H1 (cell line): ENCODE results near the gene NR2C2AP. TPM values are rescaled to one million over a fixed set of nuclear protein-coding genes. Genes with fewer than 3 reads are reported as not detected.

Experiments used
- KDM5A ChIP-seq: fragments of 200-600 bp; IDR thresholded peaks from 2 replicates; pipeline ENCODE4 v1.7.1; 2012; ENCODE audit warnings: mild to moderate bottlenecking, low read length, inconsistent platforms, mixed read lengths
- RAD21 ChIP-seq, 2 experiments: IDR thresholded peaks in 1 of 2; conservative IDR thresholded peaks in 1 of 2; 2 replicates each; pipeline ENCODE4 v1.6.1; 2011; ENCODE audit warnings: low read depth in 2 of 2, low read length in 2 of 2, improper control_type of control experiment in 1 of 2, inconsistent platforms in 1 of 2, mild to moderate bottlenecking in 1 of 2, moderate library complexity in 1 of 2
- SAP30 ChIP-seq: fragments of 300-600 bp; sonication (generic); IDR thresholded peaks from 2 replicates; pipeline ENCODE4 v1.7.1; 2012; ENCODE audit warnings: low read length, moderate library complexity, mild to moderate bottlenecking, inconsistent platforms; ENCODE audit not compliant: insufficient read depth, insufficient replicate concordance
- TEAD4 ChIP-seq: IDR thresholded peaks from 2 replicates; pipeline ENCODE4 v1.6.1; 2012; ENCODE audit warnings: low read depth, low read length, inconsistent platforms, mixed read lengths
- YY1 ChIP-seq: IDR thresholded peaks from 2 replicates; pipeline ENCODE4 v1.6.1; 2011; ENCODE audit warnings: low read depth, mild to moderate bottlenecking, low read length
- polyA plus RNA-seq, 7 experiments: library from polyadenylated mRNA; depleted of rRNA in 3 of 7; stranded (reverse) in 5 of 7; unstranded in 2 of 7; fragments of >200 nt in 5 of 7; fragments of 200-250 nt in 2 of 7; gene quantifications; 1 replicate in 5 of 7; 2 replicates in 1 of 7; 4 replicates in 1 of 7; pipeline versions ENCODE4 v1.2.1 to v1.2.3, GENCODE V29; 2011 to 2013; ENCODE audit warnings: missing spikeins in 2 of 7, mixed read lengths in 2 of 7
- total RNA-seq: library from RNA; stranded (reverse); fragmentation: NEBNext Ultra II Directional; extraction: Animal tissue kit (Norgen Biotek cat#: 25700); gene quantifications from 2 replicates; pipeline ENCODE4 v1.2.1, GENCODE V29; 2021
- TF ChIP-seq, protein P1 (sequence below): IDR thresholded peaks from 2 replicates; pipeline ENCODE4 v1.6.1; 2012; ENCODE audit warnings: low read length, inconsistent platforms
- TF ChIP-seq, protein P2 (sequence below): IDR thresholded peaks from 2 replicates; pipeline ENCODE4 v1.6.1; 2011; ENCODE audit warnings: low read depth, mild to moderate bottlenecking, low read length; ENCODE audit not compliant: insufficient read depth

NR2C2AP gene
- total and polyA plus RNA-seq, 2 of the 8 experiments (the other 6 are each of a cell fraction or from before 2014, with no cell fraction given) = 16.4 to 20.5 TPM

DNA sequence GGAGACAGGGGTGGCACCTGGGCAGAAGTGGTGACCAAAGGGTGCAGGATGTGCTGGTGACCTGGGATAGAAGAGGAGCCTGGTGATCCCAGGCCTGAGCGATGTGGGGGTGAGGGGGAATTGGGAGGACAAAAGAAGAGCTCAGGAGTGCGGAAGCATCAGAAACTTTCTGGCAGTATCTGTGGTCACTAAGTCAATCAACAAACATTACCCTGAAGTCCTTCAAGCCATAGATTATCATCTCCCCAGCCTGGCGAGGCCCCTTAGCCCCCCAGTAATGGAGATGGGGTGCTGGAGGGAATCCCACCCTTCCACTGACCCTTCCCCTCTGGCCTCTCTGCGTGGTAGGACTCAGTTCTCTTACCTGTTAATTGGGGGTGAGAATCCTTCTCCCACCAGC lies 43.7 kb downstream of the NR2C2AP start (continued):
- TF ChIP-seq YY1 = no peak
- no peak for TF ChIP-seq KDM5A
- TF ChIP-seq SAP30 = no peak
- TF ChIP-seq TEAD4 = no peak
- TF ChIP-seq RAD21 (IDR thresholded peaks at IDR 0.05 in 1 of 2, conservative IDR thresholded peaks at IDR 0.05 in 1 of 2; ENCODE audit: low read depth in 2 of 2, low read length in 2 of 2) = no peak
- TF ChIP-seq, protein P1, sequence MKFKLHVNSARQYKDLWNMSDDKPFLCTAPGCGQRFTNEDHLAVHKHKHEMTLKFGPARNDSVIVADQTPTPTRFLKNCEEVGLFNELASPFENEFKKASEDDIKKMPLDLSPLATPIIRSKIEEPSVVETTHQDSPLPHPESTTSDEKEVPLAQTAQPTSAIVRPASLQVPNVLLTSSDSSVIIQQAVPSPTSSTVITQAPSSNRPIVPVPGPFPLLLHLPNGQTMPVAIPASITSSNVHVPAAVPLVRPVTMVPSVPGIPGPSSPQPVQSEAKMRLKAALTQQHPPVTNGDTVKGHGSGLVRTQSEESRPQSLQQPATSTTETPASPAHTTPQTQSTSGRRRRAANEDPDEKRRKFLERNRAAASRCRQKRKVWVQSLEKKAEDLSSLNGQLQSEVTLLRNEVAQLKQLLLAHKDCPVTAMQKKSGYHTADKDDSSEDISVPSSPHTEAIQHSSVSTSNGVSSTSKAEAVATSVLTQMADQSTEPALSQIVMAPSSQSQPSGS = no peak
- TF ChIP-seq, protein P2, sequence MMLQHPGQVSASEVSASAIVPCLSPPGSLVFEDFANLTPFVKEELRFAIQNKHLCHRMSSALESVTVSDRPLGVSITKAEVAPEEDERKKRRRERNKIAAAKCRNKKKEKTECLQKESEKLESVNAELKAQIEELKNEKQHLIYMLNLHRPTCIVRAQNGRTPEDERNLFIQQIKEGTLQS = no peak
- TF ChIP-seq, all 59 proteins: peak for 0
